Mononuclear cell (primary cell): ENCODE measurements around the gene CD33. TPM values are rescaled to one million over a fixed set of nuclear protein-coding genes. Genes with fewer than 3 reads are reported as not detected.

ENCODE experiments used
- H3K27me3 ChIP-seq: 2 replicates; pipeline ENCODE4 v1.6.0; 2011; ENCODE audit warnings: low read length, control low read depth; ENCODE audit not compliant: insufficient read depth
- H3K4me1 ChIP-seq: 2 replicates; pipeline ENCODE4 v1.5.1; 2011; ENCODE audit warnings: mild to moderate bottlenecking, low read length, control low read depth; ENCODE audit not compliant: insufficient read depth
- H3K4me3 ChIP-seq: 2 replicates; pipeline ENCODE4 v1.5.1; 2011; ENCODE audit warnings: mild to moderate bottlenecking, low read length, moderate library complexity
- H3K9me3 ChIP-seq: 2 replicates; pipeline ENCODE4 v1.5.1; 2011; ENCODE audit warnings: low read depth, mild to moderate bottlenecking, control low read depth, low read length
- total RNA-seq: library from RNA; depleted of rRNA; stranded (reverse); fragments of >200 nt; gene quantifications from one replicate; pipeline ENCODE4 v1.2.3, GENCODE V29; 2012

CD33 gene
- total RNA-seq, 1 donor: 24.5 TPM

- Histone ChIP-seq H3K4me3 (no peak overlapping the region), H3K9me3 (no peaks in the 10 kb centered on the region), H3K27me3 (no peaks in the 10 kb centered on the region), H3K4me1 (peaks cover 13% of the 10 kb centered on the region)
Observed at GRCh38 chr19:51271067-51271466, 46.2 kb downstream of the CD33 start.

DNA sequence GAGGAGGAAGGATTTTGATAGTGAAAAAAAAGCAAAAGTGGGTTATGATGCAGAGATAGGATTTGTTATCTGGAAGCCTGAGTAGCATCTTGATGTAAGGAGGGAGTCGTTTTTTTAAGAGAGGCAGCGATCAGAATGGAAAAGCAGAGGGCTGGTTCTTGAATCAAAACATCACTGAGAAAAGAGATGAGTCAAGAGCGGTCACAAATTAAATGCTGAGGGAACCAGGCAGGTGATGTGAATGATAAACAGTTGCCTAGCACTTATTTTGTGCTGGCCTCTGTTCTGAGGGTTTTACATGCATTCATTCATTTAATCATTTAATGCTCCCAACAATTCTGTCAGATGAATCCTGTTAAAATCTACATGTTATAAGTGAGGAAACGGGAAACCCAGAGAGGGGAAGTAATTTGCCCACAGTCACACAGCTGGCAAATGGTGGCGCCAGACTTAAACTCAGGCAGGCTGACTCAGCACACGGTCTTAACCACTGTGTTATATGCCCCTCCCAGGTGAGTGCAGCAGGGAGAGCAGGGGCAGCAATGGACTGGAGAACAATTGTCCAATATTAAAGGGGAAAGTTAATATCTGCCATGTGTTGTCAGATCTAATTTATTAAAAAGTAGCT is 47.4 kb downstream of the CD33 start:
- no peaks in the 10 kb centered on the region for H3K9me3 ChIP-seq
- H3K4me1 ChIP-seq: peaks cover 13% of the 10 kb centered on the region
- no peaks in the 10 kb centered on the region for H3K27me3 ChIP-seq
- H3K4me3 ChIP-seq: no peak overlapping the region

DNA sequence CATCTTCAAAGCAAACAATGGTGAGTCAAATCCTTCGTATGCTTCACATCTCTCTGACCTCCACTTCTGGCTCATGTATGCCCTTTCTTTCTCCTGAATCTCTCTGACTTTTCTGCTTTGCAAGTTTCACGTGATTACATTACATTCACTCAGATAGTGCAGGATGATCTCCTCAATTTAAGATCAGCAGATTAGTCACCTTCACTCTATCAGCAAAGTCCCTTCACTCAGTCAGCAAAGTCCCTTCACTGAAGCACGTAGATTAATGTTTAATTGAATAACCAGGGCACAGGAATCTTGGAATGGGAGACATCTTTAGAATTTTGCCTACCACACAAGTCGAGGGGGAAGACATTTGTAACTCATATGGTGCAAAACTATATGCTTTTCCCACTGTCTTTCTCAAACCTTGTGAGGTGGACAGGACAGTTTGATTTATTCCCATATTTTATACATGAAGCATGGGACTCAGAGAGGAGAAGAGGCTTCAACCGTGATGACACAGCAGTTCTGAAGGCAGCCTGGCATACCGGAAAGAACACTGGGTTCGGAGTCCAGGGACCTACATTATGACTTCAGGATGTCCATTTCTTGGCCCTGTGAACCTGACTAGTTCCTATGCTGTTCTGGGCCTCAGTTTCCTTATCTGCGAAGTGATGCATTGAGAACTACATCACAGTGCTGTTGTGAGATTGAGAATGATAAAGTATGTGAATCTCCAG is 49.3 kb downstream of the CD33 start:
- Histone ChIP-seq H3K9me3 (no peaks in the 10 kb centered on the region), H3K4me3 (no peak overlapping the region), H3K27me3 (no peaks in the 10 kb centered on the region), H3K4me1 (peaks cover 13% of the 10 kb centered on the region)

- H3K4me3 ChIP-seq: no peak overlapping the region
- no peaks in the 10 kb centered on the region for H3K9me3 ChIP-seq
- peaks cover 8% of the 10 kb centered on the region for H3K4me1 ChIP-seq
- H3K27me3 ChIP-seq: peaks cover 4% of the 10 kb centered on the region
Observed at GRCh38 chr19:51277112-51277511, 52.2 kb downstream of the CD33 start.

DNA sequence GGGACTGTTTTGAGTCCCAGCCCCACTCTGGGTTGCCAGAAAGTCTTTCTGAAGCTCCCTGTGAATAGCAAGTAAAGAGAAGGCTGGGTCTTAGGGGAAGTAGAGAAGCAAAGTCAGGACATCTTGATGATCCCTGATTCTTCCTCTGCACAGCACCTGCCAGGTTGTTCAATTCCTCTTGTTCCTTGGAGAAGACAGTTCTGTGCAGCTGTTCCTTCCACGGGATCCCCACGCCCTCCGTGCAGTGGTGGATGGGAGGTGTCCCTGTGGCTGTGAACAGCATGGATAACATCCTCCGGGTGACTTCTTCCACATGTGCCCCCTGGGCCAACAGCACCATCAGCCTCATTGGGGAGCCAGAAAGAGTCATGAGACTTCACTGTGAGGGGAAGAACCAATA is 57.5 kb downstream of the CD33 start:
- peaks cover 6% of the 10 kb centered on the region for H3K27me3 ChIP-seq
- no peaks in the 10 kb centered on the region for H3K4me1 ChIP-seq

DNA sequence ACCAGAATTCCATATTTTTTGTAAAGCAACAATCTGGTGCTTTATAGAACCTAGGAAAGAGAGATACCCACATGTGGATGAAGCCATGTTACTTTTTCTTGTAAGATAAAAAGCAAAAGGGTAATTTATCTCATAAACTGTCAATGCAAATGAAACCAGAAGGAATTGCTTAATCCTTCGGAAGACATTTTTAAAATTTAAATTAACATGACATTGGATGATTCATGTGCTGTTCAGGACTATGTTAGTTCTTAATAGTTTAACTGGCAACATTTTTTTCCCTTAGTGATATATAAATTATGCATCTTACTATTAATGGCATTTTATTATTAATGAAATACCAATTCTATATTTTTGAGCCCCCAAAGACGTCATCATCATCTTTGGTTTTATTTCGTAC is 60.8 kb downstream of the CD33 start:
- Histone ChIP-seq H3K9me3 (no peaks in the 10 kb centered on the region), H3K4me1 (no peaks in the 10 kb centered on the region), H3K4me3 (no peak overlapping the region), H3K27me3 (peaks cover 4% of the 10 kb centered on the region)

More for the DNA sequence above, 57.5 kb downstream of the CD33 start:
- Histone ChIP-seq H3K9me3 (no peaks in the 10 kb centered on the region), H3K4me3 (no peak overlapping the region)

Other genes starting within 250 kb of the CD33 start
- gene KLK7, start 241.2 kb upstream of the CD33 start, total RNA-seq: not detected
- not detected for gene KLK8, start 223.5 kb upstream of the CD33 start, total RNA-seq
- not detected for gene KLK10, start 205.4 kb upstream of the CD33 start, total RNA-seq
- not detected for gene KLK11, start 198.5 kb upstream of the CD33 start, total RNA-seq
- not detected for gene KLK12, start 190.1 kb upstream of the CD33 start, total RNA-seq
- gene KLK13, start 160.0 kb upstream of the CD33 start, total RNA-seq: not detected
- 0.10 TPM for gene KLK14, start 142.2 kb upstream of the CD33 start, total RNA-seq
- gene CTU1, start 116.7 kb upstream of the CD33 start, total RNA-seq: 1.9 TPM
- gene SIGLEC9, start 100.2 kb upstream of the CD33 start, total RNA-seq: 9.4 TPM
- gene SIGLEC7, start 82.8 kb upstream of the CD33 start, total RNA-seq: 6.0 TPM
- gene SIGLECL1, start 26.0 kb downstream of the CD33 start, total RNA-seq: not detected
- not detected for gene IGLON5, start 86.6 kb downstream of the CD33 start, total RNA-seq
- 0.10 TPM for gene VSIG10L, start 117.1 kb downstream of the CD33 start, total RNA-seq
- gene ETFB, start 141.3 kb downstream of the CD33 start, total RNA-seq: 21.5 TPM
- 0.10 TPM for gene CLDND2, start 143.9 kb downstream of the CD33 start, total RNA-seq
- 119 TPM for gene NKG7, start 147.6 kb downstream of the CD33 start, total RNA-seq
- gene LIM2, start 162.9 kb downstream of the CD33 start, total RNA-seq: 0.21 TPM
- 0.21 TPM for gene C19orf84, start 165.5 kb downstream of the CD33 start, total RNA-seq
- gene SIGLEC10, start 192.6 kb downstream of the CD33 start, total RNA-seq: 12.0 TPM
- not detected for gene SIGLEC8, start 233.4 kb downstream of the CD33 start, total RNA-seq